Lung (tissue), 12 donors: ENCODE measurements around the gene TTC7B. TPM values are rescaled to one million over a fixed set of nuclear protein-coding genes. Genes with fewer than 3 reads are reported as not detected.

Experiments
- ATAC-seq: fragments of 200-7000 bp; cut with Tn5 transposase; one replicate; pipeline ENCODE4 v1.9.1; 2020; ENCODE audit warnings: moderate number of reproducible peaks; ENCODE audit not compliant: insufficient read depth, low FRiP score
- DNase-seq, 3 donors: peaks; one replicate each; pipeline ENCODE4 v3.0.0-alpha.2; 2013 to 2017
- H3K27ac ChIP-seq, 2 donors: one replicate each; pipeline ENCODE4 v1.5.1; 2013; ENCODE audit warnings: mild to moderate bottlenecking in 2 of 2, moderate library complexity in 2 of 2, control low read depth in 1 of 2, inconsistent platforms in 1 of 2, low read depth in 1 of 2, low read length in 1 of 2
- H3K27me3 ChIP-seq, 3 donors: one replicate each; pipeline ENCODE4 v1.5.1; 2013; ENCODE audit warnings: low read length in 2 of 3; ENCODE audit not compliant: control insufficient read depth in 3 of 3, insufficient read depth in 3 of 3
- H3K36me3 ChIP-seq, 4 donors: one replicate each; pipeline ENCODE4 v1.5.1; 2013; ENCODE audit warnings: low read length in 4 of 4, mild to moderate bottlenecking in 1 of 4, moderate library complexity in 1 of 4; ENCODE audit not compliant: control insufficient read depth in 4 of 4, insufficient read depth in 4 of 4
- H3K4me1 ChIP-seq, 5 donors: one replicate each; pipeline ENCODE4 v1.5.1; 2013; ENCODE audit warnings: low read length in 5 of 5, mild to moderate bottlenecking in 2 of 5, moderate library complexity in 1 of 5; ENCODE audit not compliant: control insufficient read depth in 5 of 5, insufficient read depth in 5 of 5
- H3K4me3 ChIP-seq: one replicate; pipeline ENCODE4 v1.5.1; 2013; ENCODE audit warnings: mild to moderate bottlenecking, control low read depth, moderate library complexity
- H3K9ac ChIP-seq, 2 donors: one replicate each; pipeline ENCODE4 v1.5.1; 2013; ENCODE audit warnings: low read length in 2 of 2, control low read depth in 1 of 2; ENCODE audit not compliant: insufficient read depth in 1 of 2
- H3K9me3 ChIP-seq, 4 donors: one replicate each; pipeline ENCODE4 v1.5.1; 2013; ENCODE audit warnings: low read length in 3 of 4, mild to moderate bottlenecking in 1 of 4, moderate library complexity in 1 of 4; ENCODE audit not compliant: control insufficient read depth in 4 of 4, insufficient read depth in 3 of 4
- CTCF ChIP-seq: IDR thresholded peaks from 2 replicates; pipeline ENCODE4 v1.5.1; 2012; ENCODE audit warnings: mild to moderate bottlenecking; ENCODE audit errors: control extremely low read depth, extremely low read depth
- WGBS, 2 donors: extraction: QIAGEN DNeasy Blood & Tissue Kit; methylation state at CpG; one replicate each; pipeline ENCODE4 v1.1.7; 2013; 5-methylcytosine and 5-hydroxymethylcytosine counted together
- polyA plus RNA-seq, 2 donors: library from polyadenylated mRNA; stranded (reverse); fragments of 200-250 nt; gene quantifications; one replicate each; pipeline ENCODE4 v1.2.1, GENCODE V29; 2013
- total RNA-seq, 2 donors: library from RNA; depleted of rRNA in 1 of 2; stranded (reverse); fragments of >200 nt in 1 of 2; gene quantifications; one replicate each; pipeline ENCODE4 v1.2.1, GENCODE V29; 2014 to 2021
- donor health status: control.
- donor health status: control.
- donor health status: Bipolar disorder and iron deficiency.
- donor health status: healthy.
- donor health status: DM: yes; HTN: yes; CAD: no.

The TTC7B gene
- total and polyA plus RNA-seq, 4 donors, result 11.0 to 39.6 (median 23.0) TPM

- peak overlapping the region in 1 of 2 donors; percentile 33 for H3K27ac ChIP-seq
Measured at GRCh38 chr14:90743826-90744225, 72.4 kb downstream of the TTC7B start.

GRCh38 chr14:90743425-90743824 is 72.8 kb downstream of the TTC7B start:
- Histone ChIP-seq H3K4me1 (peaks cover 0 to 19% (median 3%) of the 10 kb centered on the region in 5 donors), H3K27me3 (no peaks in the 10 kb centered on the region), H3K9me3 (peaks cover 0 to 2% (median 0%) of the 10 kb centered on the region in 4 donors), H3K36me3 (peaks cover 0 to 4% (median 3%) of the 10 kb centered on the region in 4 donors), H3K27ac (peak overlapping the region in 1 of 2 donors; percentile 33), H3K4me3 (no peak overlapping the region), H3K9ac (no peak overlapping the region)
- no peak for TF ChIP-seq CTCF
- WGBS, 2 donors, result 56 to 73% methylated on average over 3 of the region's 3 CpGs
- ATAC-seq, result no peak
- DNase-seq, result peak in 1 of 3 donors; percentile 26

More at GRCh38 chr14:90743826-90744225, 72.4 kb downstream of the TTC7B start:
- 95 to 98% methylated on average over 10 of the region's 10 CpGs for WGBS, 2 donors
- H3K36me3 ChIP-seq, result peaks cover 0 to 5% (median 4%) of the 10 kb centered on the region in 4 donors
- no peak overlapping the region for H3K9ac ChIP-seq
- no peak overlapping the region for H3K4me3 ChIP-seq
- peaks cover 0 to 19% (median 3%) of the 10 kb centered on the region in 5 donors for H3K4me1 ChIP-seq
- no peak for TF ChIP-seq CTCF
- ATAC-seq (no peak), DNase-seq (no peak)
- H3K9me3 ChIP-seq, result peaks cover 0 to 2% (median 0%) of the 10 kb centered on the region in 4 donors
- no peaks in the 10 kb centered on the region for H3K27me3 ChIP-seq

GRCh38 chr14:90742729-90743128 is 73.5 kb downstream of the TTC7B start:
- peak in 1 of 3 donors; percentile 18 for DNase-seq
- no peak overlapping the region for H3K4me3 ChIP-seq
- H3K9ac ChIP-seq, result peak overlapping the region in 1 of 2 donors; percentile 7
- H3K4me1 ChIP-seq, result peaks cover 0 to 19% (median 3%) of the 10 kb centered on the region in 5 donors
- ATAC-seq, result no peak
- 76 to 79% methylated on average over 6 of the region's 6 CpGs for WGBS, 2 donors
- no peak overlapping the region for H3K27ac ChIP-seq
- peaks cover 0 to 2% (median 0%) of the 10 kb centered on the region in 4 donors for H3K9me3 ChIP-seq
- peaks cover under 1 to 4% (median 3%) of the 10 kb centered on the region in 4 donors for H3K36me3 ChIP-seq
- H3K27me3 ChIP-seq, result no peaks in the 10 kb centered on the region
- no peak for TF ChIP-seq CTCF

GRCh38 chr14:90742252-90742651 is 74.0 kb downstream of the TTC7B start:
- Histone ChIP-seq H3K9me3 (no peaks in the 10 kb centered on the region), H3K36me3 (peaks cover 2 to 4% (median 3%) of the 10 kb centered on the region in 4 donors), H3K4me1 (peaks cover 0 to 19% (median 3%) of the 10 kb centered on the region in 5 donors), H3K9ac (no peak overlapping the region), H3K27me3 (no peaks in the 10 kb centered on the region), H3K27ac (no peak overlapping the region), H3K4me3 (no peak overlapping the region)
- 93 to 97% methylated on average over 2 of the region's 2 CpGs for WGBS, 2 donors
- TF ChIP-seq CTCF, result no peak
- ATAC-seq (no peak), DNase-seq (no peak)
